Pancreas (tissue), 10 donors: ENCODE results near the gene TMEM120B. TPM values are rescaled to one million over a fixed set of nuclear protein-coding genes. Genes with fewer than 3 reads are reported as not detected.

ENCODE experiments used
- ATAC-seq, 4 donors: fragments of 200-7000 bp; cut with Tn5 transposase; one replicate each; pipeline versions ENCODE4 v1.8.0 to v1.9.1; 2020; ENCODE audit warnings: mild to moderate bottlenecking in 4 of 4, moderate library complexity in 4 of 4
- DNase-seq, 6 donors: peaks; one replicate each; pipeline ENCODE4 v3.0.0-alpha.2; 2020
- FAIRE-seq: peaks from 2 replicates; lab custom pipeline; 2012; peaks lifted over from hg19 to GRCh38; lab: Jason Lieb, UNC
- H3K27ac ChIP-seq, 4 donors: fragments of 200-600 bp; sonication (generic); 1 replicate in 3 of 4; 2 replicates in 1 of 4; pipeline versions ENCODE4 v1.5.0 to v1.8.0; 2020
- H3K27me3 ChIP-seq, 4 donors: fragments of 200-600 bp; one replicate each; pipeline ENCODE4 v1.8.0; 2021
- H3K36me3 ChIP-seq, 3 donors: fragments of 200-600 bp; sonication (generic) in 1 of 3; one replicate each; pipeline versions ENCODE4 v1.5.0 to v1.8.0; 2020 to 2021
- H3K4me1 ChIP-seq, 3 donors: fragments of 200-600 bp; one replicate each; pipeline ENCODE4 v1.8.0; 2021
- H3K4me3 ChIP-seq, 4 donors: fragments of 200-600 bp; sonication (generic) in 2 of 4; one replicate each; pipeline versions ENCODE4 v1.5.0 to v1.8.0; 2020 to 2021
- H3K9me3 ChIP-seq, 4 donors: fragments of 200-600 bp; one replicate each; pipeline ENCODE4 v1.8.0; 2021
- CTCF ChIP-seq, 4 donors: fragments of 200-600 bp; sonication (generic) in 3 of 4; IDR thresholded peaks; one replicate each; pipeline versions ENCODE4 v1.5.0 to v1.8.0; 2021; ENCODE audit warnings: antibody characterized with exemption in 4 of 4
- WGBS, 2 donors: extraction: QIAGEN DNeasy Blood & Tissue Kit; methylation state at CpG; one replicate each; pipeline ENCODE4 v1.1.7; 2013; 5-methylcytosine and 5-hydroxymethylcytosine counted together
- intact Hi-C, 3 donors: fragments of 100-400 bp; cut with DNase I; formaldehyde crosslinking; loops; one replicate each; pipeline versions ENCODE4 v1.11.1 to v1.14.2; 2022
- polyA plus RNA-seq, 2 donors: library from polyadenylated mRNA; stranded (reverse); fragments of 200-250 nt; gene quantifications; one replicate each; pipeline ENCODE4 v1.2.3, GENCODE V29; 2013
- total RNA-seq, 6 donors: library from RNA; stranded (reverse); fragmentation: NEBNext Ultra II Directional in 4 of 6; extraction: Animal tissue kit (Norgen Biotek cat#: 25700) in 4 of 6; gene quantifications; one replicate each; pipeline versions ENCODE4 v1.2.1 to v1.2.4, GENCODE V29; 2021 to 2023
- donor health status: healthy with polysubstance abuse.
- donor health status: DM: no; HTN: no; CAD: no; lungs with moderate emphysema.
- donor health status: DM: no; HTN: no; CAD: no.
- donor health status: control.
- donor health status: control.
- donor health status: Bipolar disorder and iron deficiency.
- donor health status: DM: yes; HTN: yes; CAD: no.
- donor health status: DM: no; HTN: no; CAD: no.
- donor health status: DM: no; HTN: no; CAD: no.
- donor health status: DM: yes; HTN: yes; CAD: no.

The TMEM120B gene
- total and polyA plus RNA-seq, 8 donors, result 8.2 to 19.8 (median 11.4) TPM

- ATAC-seq, result no peak
- intact Hi-C loops, result no loop called here
- Histone ChIP-seq H3K27ac (no peak overlapping the region), H3K4me1 (no peaks in the 10 kb centered on the region), H3K27me3 (no peaks in the 10 kb centered on the region), H3K36me3 (no peaks in the 10 kb centered on the region), H3K4me3 (no peak overlapping the region), H3K9me3 (no peaks in the 10 kb centered on the region)
- DNase-seq, result no peak
- no peak for FAIRE-seq
- 90 to 93% methylated on average over 3 of the region's 3 CpGs for WGBS, 2 donors
- no peak for TF ChIP-seq CTCF (IDR thresholded peaks at IDR 0.05)
Measured at GRCh38 chr12:121725423-121725822, 12.9 kb downstream of the TMEM120B start.

GRCh38 chr12:121729021-121729420 is 16.5 kb downstream of the TMEM120B start:
- no peak for TF ChIP-seq CTCF (IDR thresholded peaks at IDR 0.05)
- Histone ChIP-seq H3K36me3 (no peaks in the 10 kb centered on the region), H3K4me1 (no peaks in the 10 kb centered on the region), H3K27me3 (no peaks in the 10 kb centered on the region), H3K9me3 (no peaks in the 10 kb centered on the region), H3K27ac (no peak overlapping the region), H3K4me3 (no peak overlapping the region)
- FAIRE-seq (no peak), ATAC-seq (no peak), DNase-seq (no peak)
- WGBS, 2 donors, result 90 to 93% methylated on average over 6 of the region's 6 CpGs
- intact Hi-C loops, result no loop called here

- no peak for ATAC-seq
- Histone ChIP-seq H3K9me3 (no peaks in the 10 kb centered on the region), H3K27ac (no peak overlapping the region), H3K4me3 (no peak overlapping the region), H3K27me3 (no peaks in the 10 kb centered on the region), H3K4me1 (no peaks in the 10 kb centered on the region), H3K36me3 (no peaks in the 10 kb centered on the region)
- intact Hi-C loops, result no loop called here
- FAIRE-seq, result no peak
- DNase-seq, result no peak
- WGBS, 2 donors, result 91 to 93% methylated on average over 7 of the region's 7 CpGs
- TF ChIP-seq CTCF (IDR thresholded peaks at IDR 0.05), result no peak
Measured at GRCh38 chr12:121731473-121731872, 18.9 kb downstream of the TMEM120B start.

GRCh38 chr12:121733849-121734248 is 21.3 kb downstream of the TMEM120B start:
- H3K9me3 ChIP-seq, result no peaks in the 10 kb centered on the region
- no peak for ATAC-seq
- H3K36me3 ChIP-seq, result no peaks in the 10 kb centered on the region
- WGBS, 2 donors, result 91 to 93% methylated on average over 8 of the region's 8 CpGs
- H3K27ac ChIP-seq, result no peak overlapping the region
- H3K27me3 ChIP-seq, result no peaks in the 10 kb centered on the region
- H3K4me1 ChIP-seq, result no peaks in the 10 kb centered on the region
- no peak for DNase-seq
- H3K4me3 ChIP-seq, result no peak overlapping the region
- intact Hi-C loops, result no loop called here
- no peak for TF ChIP-seq CTCF (IDR thresholded peaks at IDR 0.05)
- FAIRE-seq, result no peak

GRCh38 chr12:121738340-121738858 is 25.8 kb downstream of the TMEM120B start:
- Histone ChIP-seq H3K36me3 (no peaks in the 10 kb centered on the region), H3K27me3 (no peaks in the 10 kb centered on the region), H3K4me3 (no peak overlapping the region), H3K4me1 (no peaks in the 10 kb centered on the region), H3K9me3 (no peaks in the 10 kb centered on the region), H3K27ac (no peak overlapping the region)
- ATAC-seq (no peak), FAIRE-seq (no peak), DNase-seq (no peak)
- WGBS, 2 donors, result 84% methylated on average over 9 of the region's 9 CpGs
- TF ChIP-seq CTCF (IDR thresholded peaks at IDR 0.05), result no peak
- intact Hi-C loops, result no loop called here
